OCI-M2 (cell line): ENCODE measurements around the gene HNRNPA2B1.
"Not testable (repeated sequence)": the region's sequence is repeated elsewhere in the genome, so short reads cannot be mapped to it uniquely, and the experiment has no call there.

Experiments
- DNase-seq: peaks from one replicate; lab custom pipeline; 2025; ENCODE audit not compliant: unreplicated experiment; lab: John Stamatoyannopoulos, UW

The HNRNPA2B1 gene

DNA sequence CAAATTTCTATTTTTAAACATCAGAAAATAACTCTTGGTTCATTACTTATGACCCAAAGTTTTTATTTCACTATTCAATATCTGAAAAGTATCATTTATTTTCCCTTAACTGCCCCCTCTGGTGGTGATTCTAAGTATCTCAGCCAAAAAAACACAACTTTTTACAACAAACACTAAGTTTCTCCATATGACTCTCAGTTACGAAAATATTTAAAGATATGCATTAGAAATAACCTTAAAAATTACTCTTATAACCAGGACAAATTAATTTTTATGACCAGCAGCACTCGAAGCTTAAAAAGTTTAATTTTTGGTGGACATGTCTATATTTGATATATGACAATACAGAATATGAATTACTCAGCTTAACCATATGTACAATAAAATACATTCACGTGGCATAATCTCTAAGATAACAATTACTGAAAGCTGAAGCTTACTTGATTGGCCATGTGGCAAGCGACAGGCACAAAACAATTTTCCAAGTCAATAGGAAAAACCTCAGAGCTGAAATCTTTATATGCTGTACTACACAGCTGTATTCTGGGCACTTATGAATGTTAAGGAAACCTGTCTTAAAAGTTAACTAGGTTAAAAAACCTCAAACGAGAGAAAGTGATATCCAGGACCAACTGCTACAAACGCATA lies 2.3 kb downstream of the HNRNPA2B1 start:
- DNase-seq, result no peak

GRCh38 chr7:26197153-26198115 lies 3.1 kb downstream of the HNRNPA2B1 start:
- DNase-seq, result no peak

DNA sequence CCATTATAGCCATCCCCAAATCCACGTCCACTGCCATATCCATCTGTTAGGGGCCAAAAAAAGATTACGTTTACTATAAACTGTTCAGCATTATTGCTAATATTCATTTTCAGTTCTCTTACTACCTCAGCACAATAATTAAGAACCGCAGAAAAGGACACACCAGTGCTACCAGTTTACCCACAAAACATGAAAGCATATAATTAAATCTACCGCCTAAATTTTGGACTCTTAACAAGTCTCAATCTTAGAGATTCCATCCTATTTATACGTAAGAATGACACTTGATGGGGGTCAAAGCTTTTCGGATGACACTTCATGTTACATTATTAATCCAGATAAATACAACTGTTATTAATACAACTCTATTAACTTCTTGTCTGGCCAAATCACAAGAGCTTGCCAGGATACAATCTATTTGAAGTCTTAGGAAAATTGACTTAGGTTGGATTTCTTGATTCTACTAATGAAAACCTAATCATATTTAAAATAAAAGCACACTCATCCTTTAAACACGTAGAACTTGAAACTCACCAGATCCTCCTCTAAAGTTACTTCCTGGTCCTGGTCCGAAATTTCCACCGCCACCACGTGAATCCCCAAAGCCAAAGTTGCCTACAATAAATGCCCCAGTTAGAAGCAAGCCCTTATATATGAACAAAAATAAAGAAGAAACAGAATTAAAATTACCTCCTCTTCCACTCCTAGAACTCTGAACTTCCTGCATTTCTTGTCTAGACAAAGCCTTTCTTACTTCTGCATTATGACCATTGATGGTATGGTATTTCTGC lies 4.5 kb downstream of the HNRNPA2B1 start:
- no peak for DNase-seq

GRCh38 chr7:26195182-26195581 lies 5.4 kb downstream of the HNRNPA2B1 start:
- no peak for DNase-seq

GRCh38 chr7:26194764-26195163 lies 5.8 kb downstream of the HNRNPA2B1 start:
- DNase-seq, result not testable (repeated sequence)

DNA sequence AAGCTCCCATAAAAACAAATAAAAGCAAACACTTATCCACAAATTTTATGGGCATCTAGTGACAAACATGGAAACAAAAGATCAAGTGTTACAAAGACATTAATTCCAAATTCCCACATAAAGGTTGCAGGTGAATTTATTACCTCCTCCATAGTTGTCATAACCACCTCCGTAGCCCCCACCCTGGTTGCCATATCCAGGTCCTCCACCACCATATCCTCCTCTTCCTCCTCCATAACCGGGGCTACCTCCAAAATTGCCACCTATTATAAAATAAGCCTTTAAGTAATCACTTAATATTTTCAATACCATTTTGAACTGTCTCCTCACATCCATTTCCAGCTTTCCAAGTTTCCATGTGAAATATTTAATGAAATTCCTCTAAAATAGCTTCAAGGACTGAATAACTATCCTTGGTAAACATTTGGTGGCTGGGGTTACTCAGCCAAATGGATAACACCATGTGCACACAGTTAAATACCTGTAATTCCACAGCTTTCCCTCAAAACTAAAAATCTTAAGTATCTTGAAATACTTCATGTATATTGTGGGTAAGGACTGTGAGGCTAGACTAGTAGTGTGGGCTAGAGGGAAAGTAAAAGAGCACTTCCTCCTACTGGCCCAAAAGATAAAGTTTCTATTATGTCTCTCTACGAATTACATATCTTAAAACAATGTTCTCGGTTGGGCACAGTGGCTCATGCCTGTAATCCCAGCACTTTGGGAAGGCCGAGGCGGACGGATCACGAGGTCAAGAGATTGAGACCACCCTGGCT lies 6.9 kb downstream of the HNRNPA2B1 start:
- DNase-seq, result no peak

GRCh38 chr7:26192485-26193087 lies 8.0 kb downstream of the HNRNPA2B1 start:
- DNase-seq, result no peak

GRCh38 chr7:26191974-26192479 lies 8.5 kb downstream of the HNRNPA2B1 start:
- no peak for DNase-seq

DNA sequence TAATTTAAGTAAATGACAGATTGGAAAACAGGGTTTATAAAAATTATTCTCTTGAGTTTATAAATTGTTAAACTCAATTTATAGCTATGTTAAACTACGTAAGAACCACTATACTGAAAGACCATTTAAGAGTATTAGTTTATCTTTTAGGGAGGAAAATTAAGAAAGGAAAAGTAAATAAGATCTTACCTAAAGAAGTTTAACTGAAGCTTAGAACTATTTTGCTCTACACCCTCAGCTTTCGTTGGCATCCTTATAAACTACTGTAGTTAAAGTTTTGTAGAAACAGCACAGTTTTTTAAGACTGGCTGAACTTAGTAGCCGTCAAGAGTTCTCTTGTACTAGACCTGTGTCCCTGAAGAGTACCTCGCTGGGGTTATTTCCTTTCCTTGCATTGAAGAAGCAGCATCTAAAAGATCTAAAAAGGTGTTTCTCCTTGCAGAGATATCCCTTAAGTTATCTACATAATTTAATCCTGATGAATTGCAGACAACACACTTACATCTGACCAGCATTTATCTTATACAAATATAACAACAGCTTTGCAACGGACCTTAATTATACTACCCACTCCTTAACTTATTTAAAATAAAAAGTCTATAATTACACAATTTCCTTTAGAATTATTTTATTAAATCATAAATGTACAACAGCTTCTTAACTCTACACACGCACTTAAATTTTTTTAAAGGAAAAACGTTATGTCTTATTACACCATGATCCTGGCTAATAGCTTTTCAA lies 9.1 kb downstream of the HNRNPA2B1 start:
- DNase-seq, result no peak

- DNase-seq, result no peak
Measured at GRCh38 chr7:26190417-26190869, 10.1 kb downstream of the HNRNPA2B1 start.

- DNase-seq, result no peak
Measured at GRCh38 chr7:26189697-26190096, 10.8 kb downstream of the HNRNPA2B1 start.

- DNase-seq, result no peak
Measured at GRCh38 chr7:26188957-26189541, 11.5 kb downstream of the HNRNPA2B1 start.

DNA sequence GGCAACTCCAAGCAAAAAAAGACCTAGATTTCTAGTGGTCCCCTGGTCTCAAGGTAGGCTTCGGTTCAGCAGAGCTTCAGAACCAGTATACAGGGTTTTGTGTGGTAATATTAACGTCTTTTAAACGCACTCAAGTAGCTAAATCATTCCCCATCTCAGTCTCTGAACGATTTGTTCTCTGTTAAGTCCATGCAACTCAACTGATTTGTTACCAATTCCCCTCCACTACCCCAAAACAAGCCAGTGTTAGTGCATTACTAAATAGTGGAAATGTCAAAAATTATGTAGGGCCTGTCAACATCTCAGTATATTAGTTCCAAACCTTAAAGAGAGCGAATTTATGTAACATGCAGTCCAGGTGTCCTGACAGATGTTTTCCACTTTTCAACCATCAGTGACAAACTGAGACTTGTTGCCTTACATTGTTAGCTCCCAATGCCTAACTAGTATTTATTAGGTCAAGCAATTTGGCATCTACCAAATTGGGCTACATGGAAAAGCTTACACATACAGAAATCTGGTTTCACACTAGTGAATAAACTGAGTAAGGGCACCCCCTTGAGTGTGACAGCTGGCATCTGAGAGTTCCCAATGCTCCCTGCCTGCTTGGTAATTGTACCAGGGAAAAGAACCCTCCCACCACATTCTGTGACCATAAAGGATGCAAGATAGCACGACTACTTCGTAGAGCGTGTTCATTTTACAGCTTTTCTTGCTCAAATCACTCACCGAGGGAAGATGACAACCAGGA lies 12.2 kb downstream of the HNRNPA2B1 start:
- no peak for DNase-seq

DNA sequence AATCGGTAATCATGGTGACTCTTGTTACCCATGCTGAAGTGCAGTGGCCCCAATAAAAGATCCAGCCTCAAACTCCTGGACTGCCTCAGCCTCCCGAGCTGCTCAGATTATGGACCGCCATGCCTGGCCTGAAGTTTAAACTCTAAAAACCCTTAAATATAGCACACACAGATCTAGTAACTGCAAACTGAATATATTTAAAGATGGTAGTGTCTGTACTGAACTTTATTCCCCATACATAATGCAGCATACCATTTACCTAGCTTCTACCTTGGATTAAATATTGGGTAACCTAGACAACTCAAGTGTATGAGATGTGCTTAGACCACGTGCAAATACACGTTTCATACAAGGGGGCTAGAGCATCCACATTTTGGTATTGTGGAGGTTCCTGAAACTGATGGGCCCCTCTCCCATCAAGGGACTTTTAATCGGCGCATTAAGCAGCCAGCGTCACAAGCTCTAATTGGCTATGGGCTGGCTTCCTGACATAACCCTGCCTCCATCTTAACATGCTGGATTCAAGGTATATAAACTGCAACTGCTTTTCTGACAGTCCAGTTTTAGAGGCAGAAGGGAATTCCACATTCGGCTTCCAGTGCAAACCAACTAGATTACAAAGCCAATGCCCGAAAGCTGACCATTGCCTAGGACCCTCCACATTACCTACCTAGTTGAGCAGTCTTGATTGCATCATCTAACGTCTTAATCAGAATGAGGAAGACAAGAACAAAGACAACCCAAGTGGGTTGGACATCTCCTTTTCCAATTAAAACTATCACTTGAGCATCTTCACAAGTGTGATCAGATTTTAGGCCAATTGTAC lies 13.0 kb downstream of the HNRNPA2B1 start:
- DNase-seq, result no peak

DNA sequence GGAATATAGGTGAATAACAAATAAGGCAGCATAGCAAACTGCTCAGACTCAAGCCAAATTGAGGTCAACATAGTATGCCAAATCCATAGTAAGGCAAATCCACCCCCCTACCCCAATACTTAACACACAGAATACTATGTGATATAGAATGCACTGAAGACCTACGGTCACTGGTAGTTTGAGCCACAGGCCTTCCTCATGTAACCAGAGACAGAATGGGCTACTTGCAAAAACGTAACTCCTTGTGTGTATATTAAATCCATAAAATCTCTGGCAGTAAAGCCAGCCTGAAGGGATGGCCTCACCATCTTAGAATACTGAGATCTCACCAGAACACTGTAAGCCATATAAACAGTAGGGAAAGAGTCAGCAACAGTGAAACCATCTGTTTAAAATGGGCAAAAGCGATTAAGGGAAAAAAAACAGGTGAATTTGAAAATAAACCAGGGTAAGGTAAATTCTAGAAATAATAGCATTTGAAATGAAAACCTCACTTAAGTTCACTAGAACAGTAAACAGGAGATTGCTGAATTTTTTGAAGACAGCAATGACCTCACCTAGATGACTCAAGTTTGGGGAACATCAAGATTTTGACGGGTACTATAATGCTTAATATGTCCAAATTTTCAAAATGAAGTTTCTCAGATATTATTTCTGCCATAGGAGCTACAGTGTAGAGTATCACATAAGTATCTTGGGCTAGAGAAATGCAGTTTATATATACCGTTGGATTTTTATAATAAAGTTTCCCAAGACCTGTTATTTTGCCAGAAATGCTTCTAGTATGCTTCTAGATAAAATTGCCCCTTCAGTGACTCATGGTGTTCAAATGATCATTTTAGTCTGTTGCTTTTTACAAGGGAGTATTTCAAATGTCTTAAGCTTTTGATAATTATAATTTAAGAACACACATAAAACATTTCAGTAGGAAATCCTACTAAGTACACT lies 13.9 kb downstream of the HNRNPA2B1 start:
- DNase-seq, result no peak

DNA sequence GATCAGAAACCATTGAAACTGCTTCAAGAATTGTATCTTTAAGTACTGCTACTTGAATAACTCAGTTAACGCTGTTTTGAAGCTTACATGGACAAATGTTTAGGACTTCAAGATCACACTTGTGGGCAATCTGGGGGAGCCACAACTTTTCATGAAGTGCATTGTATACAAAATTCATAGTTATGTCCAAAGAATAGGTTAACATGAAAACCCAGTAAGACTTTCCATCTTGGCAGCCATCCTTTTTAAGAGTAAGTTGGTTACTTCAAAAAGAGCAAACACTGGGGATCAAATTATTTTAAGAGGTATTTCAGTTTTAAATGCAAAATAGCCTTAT lies 14.7 kb downstream of the HNRNPA2B1 start:
- no peak for DNase-seq
